ENCODE data around the gene CREB5.

- TF ChIP-seq POLR2A (IDR thresholded peaks at IDR 0.05; ENCODE audit: low read depth) (no peak), CTCF (IDR thresholded peaks at IDR 0.05) (no peak)
Observed at GRCh38 chr7:28861825-28862224, 449.5 kb downstream of the CREB5 start.

Data from esophagus muscularis mucosa (tissue), 3 donors.